ENCODE measurements around the gene LDLR.
"Not testable (repeated sequence)": the region's sequence is repeated elsewhere in the genome, so short reads cannot be mapped to it uniquely, and the experiment has no call there.

Gene LDLR

DNA sequence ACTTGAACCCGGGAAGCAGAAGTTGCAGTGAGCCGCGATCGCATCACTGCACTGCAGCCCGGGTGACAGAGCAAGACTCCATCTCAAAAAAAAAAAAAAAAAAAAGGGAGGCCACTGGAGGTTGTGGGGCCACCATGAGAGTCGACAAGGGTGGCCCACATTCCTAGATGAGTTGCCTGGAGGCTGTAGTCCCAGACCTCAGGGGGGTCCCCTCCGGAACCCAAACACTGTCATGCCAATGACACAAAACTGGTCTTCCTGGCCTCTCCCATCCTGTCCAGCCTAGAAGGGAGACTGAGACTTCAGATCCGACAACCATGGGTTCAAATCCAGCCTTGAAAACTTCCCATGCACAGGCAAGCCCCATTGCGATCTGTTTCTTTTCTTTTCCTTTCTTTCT lies 51.6 kb downstream of the LDLR start:
- DNase-seq (ENCODE audit: low spot score), result no peak

DNA sequence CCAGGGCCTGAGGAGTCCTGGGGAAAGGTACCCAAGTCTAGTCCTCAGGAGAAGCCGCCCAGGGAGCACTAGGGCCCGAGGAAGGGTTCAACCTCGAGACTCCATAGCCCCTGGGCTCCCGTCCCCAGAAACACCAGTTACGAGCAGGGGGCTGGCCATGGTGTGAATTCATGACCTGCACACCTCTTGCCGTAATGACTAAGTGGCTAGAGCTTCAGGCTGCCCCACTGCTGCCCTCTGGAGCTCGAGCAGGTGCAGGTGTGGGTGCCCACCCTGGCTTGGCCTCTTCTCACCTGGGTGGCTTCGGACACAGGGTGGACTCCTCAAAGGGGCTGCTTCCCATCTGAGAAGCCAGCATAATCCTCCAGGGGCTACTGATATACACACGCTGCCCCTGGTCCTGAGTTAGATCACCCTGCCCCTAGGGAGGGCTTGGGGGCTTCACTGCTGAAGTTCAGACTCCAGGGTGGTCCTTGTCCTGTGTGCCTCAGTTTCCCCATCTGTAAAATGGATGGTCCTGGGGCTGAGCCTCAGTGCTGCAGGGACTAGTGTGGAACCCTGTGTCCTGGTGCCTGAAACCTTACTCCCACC lies 52.8 kb downstream of the LDLR start:
- DNase-seq (ENCODE audit: low spot score), result no peak

DNA sequence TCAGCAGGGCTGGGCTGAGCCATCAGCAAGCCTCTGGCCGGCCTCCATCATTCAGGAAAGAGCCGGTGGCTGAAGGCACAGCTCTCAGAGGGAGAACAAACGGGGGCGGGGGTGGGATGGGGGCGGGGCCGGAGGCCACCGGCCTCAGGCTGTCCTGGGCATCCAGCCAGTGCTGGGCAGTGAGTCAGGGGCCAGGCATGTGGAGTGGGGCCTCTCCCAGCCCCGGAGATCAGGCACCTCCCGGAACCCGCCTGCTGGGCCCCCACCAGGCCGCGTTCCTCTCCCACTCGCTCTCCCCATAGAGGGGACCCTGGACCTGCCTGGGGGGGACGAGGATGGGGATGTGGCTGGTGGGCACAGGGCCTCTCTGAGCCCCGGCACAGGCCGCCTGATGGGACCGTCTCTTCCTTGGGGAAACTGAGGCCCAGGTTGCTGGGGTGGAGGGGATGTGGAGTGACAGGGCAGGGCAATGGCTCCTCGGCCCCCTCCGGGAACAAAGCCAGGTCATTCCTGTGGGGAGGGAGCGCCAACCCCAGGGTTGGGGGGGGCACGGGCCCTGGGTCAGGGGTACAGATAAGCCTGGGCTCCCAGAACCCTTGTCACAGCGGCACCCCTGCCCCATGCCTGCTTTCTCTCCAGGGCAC lies 53.4 kb downstream of the LDLR start:
- DNase-seq (ENCODE audit: low spot score), result peak; percentile 50

- no peak for DNase-seq (ENCODE audit: low spot score)
Observed at GRCh38 chr19:11145536-11145924, 56.3 kb downstream of the LDLR start.

- DNase-seq (ENCODE audit: low spot score), result no peak
Observed at GRCh38 chr19:11148001-11148400, 58.7 kb downstream of the LDLR start.

DNA sequence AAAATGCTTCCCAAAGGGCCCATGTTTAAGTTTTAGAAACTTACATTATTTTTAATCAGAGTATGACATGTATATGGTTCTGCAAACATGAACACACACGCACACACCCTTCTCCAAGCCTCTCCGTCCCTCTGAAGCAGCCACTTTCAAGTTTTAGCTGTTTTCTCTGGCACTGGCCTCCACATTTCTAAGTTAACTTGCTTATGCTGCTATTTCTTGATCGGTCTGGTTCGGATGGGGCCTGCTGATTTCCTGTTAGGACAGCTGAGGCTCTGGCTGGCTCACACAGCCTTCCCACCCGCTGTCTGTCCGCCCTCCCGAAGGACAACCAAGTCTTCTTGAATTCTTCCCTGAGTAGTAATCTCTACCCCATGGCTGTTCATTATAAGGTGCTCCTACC lies 61.9 kb downstream of the LDLR start:
- no peak for DNase-seq (ENCODE audit: low spot score)

DNA sequence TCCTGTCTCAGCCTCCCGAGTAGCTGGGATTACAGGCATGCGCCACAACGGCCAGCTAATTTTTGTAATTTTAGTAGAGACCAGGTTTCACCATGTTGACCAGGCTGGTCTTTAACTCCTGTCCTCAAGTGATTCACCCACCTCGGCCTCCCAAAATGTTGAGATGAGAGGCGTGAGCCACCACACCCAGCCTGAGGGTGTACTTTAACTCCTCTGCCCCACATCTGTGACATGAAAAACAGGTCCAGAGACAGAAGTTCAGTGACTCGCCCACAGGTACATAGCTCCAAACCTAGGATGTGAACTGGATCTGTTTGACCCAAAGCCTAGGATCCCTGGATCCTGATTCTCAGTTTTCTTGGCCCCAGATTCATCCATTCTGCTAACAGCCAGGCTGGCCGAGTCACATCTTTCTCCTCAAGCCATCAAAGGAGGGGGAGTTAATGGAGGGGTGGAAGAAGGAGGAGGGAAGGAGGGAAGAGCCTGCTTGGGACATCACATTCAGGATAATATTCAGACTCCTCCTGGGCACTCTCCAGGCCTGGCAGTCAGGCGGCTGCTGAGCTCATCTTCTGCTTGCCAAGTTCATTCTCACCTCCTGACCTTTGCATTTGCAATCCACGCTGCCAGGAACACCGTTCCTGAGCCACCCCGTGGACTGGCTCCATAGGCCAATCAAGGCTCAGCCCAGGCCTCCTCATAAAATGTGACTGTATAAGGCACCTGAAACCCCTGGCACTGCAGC lies 63.2 kb downstream of the LDLR start:
- no peak for DNase-seq (ENCODE audit: low spot score)

DNA sequence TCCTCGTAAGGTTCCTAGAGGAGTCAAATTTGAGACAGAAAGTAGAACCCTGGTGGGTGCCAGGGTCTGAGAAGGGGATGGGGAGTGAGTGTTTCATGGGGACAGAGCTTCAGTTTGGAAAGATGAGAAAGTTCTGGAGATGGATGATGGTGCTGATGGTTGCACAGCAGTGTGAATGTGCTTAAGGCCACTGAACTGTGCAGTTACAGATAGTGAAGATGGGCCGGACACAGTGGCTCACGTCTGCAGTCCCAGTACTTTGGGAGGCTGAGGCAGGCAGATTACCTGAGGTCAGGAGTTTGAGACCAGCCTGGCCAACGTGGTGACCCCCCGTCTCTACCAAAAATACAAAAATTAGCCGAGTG lies 65.4 kb downstream of the LDLR start:
- DNase-seq (ENCODE audit: low spot score), result no peak

GRCh38 chr19:11155373-11156120 lies 66.3 kb downstream of the LDLR start, which contains the start of gene SPC24:
TSS of gene SPC24 (minus strand) at chr19:11155782. CDS start at chr19:11155776, 6 bp downstream.
- DNase-seq (ENCODE audit: low spot score), result peak; percentile 99

DNA sequence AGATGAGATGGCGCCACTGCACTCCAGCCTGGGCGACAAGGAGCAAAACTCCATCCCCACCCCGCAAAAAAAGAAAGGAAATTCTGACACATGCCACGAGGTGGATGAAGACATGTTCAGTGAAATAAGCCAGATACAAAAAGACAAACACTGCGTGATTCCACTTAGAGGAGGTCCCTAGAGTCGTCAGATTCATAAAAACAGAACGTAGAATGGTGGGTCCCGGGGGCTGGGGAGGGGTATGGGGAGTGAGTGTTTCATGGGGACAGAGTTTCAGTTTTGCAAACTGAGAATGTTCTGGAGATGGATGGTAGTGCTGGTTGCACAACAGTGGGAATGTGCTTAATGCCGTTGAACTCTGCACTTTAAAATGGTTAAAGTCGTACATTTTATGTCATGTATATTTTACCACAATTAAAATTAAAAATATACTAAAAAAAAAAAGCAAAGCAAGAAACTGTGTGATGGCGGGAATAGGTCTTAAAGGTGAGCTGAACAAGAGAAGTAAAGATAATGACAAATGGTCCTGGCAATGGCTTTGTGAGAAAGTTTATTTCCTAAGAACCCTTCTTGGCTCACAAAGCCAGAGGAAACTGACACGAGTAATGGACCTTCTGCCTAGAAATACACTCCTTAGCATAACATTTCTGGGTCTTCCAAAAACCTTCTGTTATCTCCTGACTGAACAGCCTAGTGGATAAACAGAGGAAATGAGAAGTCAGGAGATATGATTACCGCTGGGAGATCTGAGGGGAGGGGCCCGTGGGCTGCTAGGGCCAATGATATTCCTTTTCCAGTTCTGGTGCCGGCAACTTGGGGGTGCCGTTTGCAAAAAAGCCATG lies 70.6 kb downstream of the LDLR start:
- DNase-seq (ENCODE audit: low spot score), result no peak

DNA sequence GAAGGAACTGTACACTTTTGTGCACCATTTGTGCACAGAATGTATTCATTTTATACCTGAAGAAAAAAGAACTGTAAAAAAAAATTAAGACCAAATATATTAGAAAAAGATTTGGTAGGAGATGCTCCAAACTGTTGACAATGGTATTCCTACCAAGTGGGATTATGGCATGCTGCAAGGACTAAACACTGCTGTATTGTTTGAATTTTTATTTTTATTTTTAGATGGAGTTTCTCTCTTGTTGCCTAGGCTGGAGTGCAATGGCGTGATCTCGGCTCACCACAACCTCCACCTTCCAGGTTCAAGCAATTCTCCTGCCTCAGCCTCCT lies 71.1 kb downstream of the LDLR start:
- not testable (repeated sequence) for DNase-seq (ENCODE audit: low spot score)

DNA sequence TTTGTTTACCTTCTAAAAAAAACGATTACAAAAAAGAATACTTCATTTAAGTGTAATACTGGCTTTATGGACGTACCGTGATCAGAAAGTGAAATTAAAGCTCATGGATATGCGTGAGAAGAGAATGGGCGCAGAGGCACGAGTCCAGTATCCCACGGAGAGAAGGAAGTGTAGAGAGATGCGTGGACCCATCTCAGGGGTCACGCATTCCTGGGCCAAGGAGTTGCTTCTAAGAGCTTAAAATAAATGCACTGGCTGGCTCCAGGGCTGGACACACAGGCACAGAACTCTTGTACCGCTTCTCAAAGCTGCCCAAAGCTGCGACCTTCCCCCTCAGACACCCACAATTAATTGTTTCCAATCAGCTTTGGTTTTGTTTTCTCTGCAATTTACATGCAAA lies 75.0 kb downstream of the LDLR start:
- peak; percentile 14 for DNase-seq (ENCODE audit: low spot score)

- DNase-seq (ENCODE audit: low spot score), result peak; percentile 71
Observed at GRCh38 chr19:11164879-11165406, 75.7 kb downstream of the LDLR start.

DNA sequence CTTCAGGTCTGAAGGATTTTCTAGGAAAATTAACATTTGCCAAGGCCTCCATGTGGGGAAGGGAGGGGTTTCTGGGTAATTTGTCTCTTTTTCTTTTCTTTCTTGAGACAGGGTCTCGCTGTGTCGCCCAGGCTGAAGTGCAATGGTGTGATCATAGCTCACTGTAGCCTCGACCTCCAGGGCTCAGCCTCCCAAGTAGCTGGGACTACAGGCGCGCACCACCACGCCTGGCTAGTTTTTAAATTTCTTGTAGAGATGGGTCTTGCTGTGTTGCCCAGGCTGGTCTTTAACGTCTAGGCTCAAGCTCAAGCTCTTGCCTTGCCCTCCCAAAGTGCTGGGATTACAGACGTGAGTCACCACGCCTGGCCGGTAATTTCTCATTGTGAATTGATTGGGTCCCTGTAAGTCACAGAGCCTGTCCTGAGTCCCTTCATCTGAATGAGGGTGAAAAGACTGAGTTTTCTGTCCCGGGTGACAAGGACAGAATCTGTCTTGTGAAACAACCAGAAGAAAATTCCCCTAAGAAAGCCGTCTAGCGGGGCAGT lies 76.3 kb downstream of the LDLR start:
- DNase-seq (ENCODE audit: low spot score), result no peak

DNA sequence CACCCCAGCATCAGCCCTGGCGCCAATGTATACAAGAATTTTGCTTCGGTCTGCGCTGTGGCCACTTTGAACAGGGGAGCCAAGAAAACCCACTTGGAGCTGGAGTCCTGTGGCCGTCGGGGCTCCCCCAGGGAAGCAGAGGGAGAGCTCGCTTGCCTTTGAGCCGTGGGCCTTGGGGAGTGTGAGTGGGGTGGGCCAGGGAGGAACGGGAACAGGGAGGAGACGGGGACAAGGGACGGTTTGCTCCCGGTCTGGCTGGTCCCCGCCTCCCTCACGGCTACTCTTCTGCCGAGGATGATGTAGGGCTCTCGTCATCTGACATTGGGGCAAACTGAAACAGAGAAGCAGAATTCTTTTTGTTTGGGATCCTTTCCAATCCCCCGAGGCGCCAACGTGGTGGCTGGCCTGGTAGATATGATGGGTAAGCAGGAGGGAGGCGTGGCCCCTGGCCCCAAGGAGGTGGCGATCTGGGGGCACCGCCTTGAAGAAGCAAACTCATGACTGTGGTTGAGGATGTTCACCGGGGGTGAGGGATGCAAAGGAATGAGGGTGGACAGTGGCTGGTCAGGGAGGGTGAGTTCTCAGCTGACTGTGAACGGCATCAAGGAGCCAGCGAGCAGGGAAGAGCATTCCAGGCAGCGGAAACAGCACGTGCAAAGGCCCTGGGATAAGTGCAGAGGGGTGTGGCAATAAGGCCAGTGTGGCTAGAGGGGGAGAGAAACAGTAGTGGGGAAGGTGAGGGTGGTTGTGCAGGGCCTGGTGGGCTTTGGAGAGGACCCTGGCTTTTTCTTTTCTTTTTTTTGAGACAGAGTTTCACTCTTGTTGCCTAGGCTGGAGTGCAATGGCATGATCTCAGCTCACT lies 77.2 kb downstream of the LDLR start:
- no peak for DNase-seq (ENCODE audit: low spot score)

- DNase-seq (ENCODE audit: low spot score), result no peak
Observed at GRCh38 chr19:11168568-11168967, 79.3 kb downstream of the LDLR start.

- DNase-seq (ENCODE audit: low spot score), result no peak
Observed at GRCh38 chr19:11169896-11170678, 80.8 kb downstream of the LDLR start.

DNA sequence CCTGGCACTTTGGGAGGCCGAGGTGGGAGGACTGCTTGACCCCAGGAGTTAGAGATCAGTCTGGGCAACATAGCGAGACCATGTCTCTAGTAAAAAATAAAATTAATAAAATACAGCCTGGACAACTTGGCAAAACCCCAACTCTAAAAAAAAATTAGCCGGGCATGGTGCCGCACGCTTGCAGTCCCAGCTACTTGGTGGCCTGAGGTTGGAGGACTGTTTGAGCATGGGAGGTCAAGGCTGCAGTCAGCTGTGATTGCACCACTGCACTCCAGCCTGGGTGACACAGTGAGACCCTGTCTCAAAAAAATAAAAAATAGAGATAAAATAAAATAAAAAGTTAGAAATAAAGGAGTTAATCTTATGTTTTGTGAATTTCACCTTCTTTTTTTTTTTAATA lies 81.9 kb downstream of the LDLR start:
- DNase-seq (ENCODE audit: low spot score), result no peak

GRCh38 chr19:11172576-11172975 lies 83.3 kb downstream of the LDLR start:
- DNase-seq (ENCODE audit: low spot score), result no peak
